Prostate gland (tissue), 2 donors: ENCODE results near the gene SGMS2.

Experiments
- CTCF ChIP-seq, 4 experiments: fragments of 200-600 bp in 2 of 4; fragments of 450-650 bp in 2 of 4; sonication (generic) in 2 of 4; IDR thresholded peaks; 1 replicate in 3 of 4; 2 replicates in 1 of 4; pipeline ENCODE4 v1.5.1; 2016 to 2019; ENCODE audit warnings: antibody characterized with exemption in 4 of 4, mild to moderate bottlenecking in 2 of 4, moderate library complexity in 2 of 4
- POLR2AphosphoS5 ChIP-seq: sonication (generic); formaldehyde crosslinking; IDR thresholded peaks from one replicate; pipeline ENCODE4 v1.6.1; 2017; ENCODE audit warnings: antibody characterized with exemption

- no peak for TF ChIP-seq CTCF (IDR thresholded peaks at IDR 0.05)
- TF ChIP-seq POLR2AphosphoS5, result no peak
Observed at GRCh38 chr4:107857741-107858140, 33.0 kb downstream of the SGMS2 start.
